NCI-H187 treated with DMSO at 0.1 percent for 48 hours (cell line): Measurements from ENCODE around the gene SLC1A3.
"Not testable (repeated sequence)": the region's sequence is repeated elsewhere in the genome, so short reads cannot be mapped to it uniquely, and the experiment has no call there.

Source experiments
- DNase-seq: peaks from one replicate; lab custom pipeline; 2025; lab: John Stamatoyannopoulos, UW

The SLC1A3 gene

GRCh38 chr5:36630201-36631145 lies 24.1 kb downstream of the SLC1A3 start:
- DNase-seq, result no peak

GRCh38 chr5:36631154-36631553 lies 24.7 kb downstream of the SLC1A3 start:
- no peak for DNase-seq

DNA sequence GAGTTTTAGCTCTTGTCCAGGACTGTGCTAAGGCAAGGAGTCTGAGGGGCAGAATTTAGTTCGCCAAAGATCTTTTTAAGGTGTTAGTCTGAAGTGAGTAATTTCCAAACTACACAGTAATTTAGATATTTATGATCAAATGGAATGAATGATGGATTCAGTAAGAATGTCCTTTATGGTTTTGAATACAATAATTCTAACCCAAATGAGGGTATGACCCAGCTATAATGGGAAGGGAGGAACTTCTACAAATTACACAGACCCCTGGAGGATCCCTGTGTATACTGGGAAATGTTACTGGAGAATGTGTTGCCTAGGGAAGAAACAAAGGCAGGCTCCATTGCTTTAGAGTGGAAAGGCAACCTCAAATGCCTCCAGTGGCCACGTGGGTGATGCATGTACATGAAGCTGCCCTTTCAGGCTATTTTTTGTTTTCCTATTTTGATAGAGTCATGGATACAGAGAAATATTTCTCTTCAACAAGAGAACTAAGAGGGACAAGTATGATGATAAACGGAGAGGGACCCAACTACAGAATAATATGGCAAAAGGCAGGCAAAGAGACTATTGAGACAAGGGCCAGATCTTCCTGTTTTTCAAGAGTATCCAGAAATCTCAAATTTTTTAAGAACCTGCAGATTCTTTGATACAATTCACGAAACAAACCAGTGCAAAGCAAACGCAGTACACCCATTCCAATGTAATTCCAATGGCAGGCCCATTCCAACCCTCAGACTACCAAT lies 25.4 kb downstream of the SLC1A3 start:
- no peak for DNase-seq

- no peak for DNase-seq
These were observed 25.9 kb downstream of the SLC1A3 start for GRCh38 chr5:36632363-36632664.

GRCh38 chr5:36635721-36636390 lies 29.4 kb downstream of the SLC1A3 start:
- no peak for DNase-seq

DNA sequence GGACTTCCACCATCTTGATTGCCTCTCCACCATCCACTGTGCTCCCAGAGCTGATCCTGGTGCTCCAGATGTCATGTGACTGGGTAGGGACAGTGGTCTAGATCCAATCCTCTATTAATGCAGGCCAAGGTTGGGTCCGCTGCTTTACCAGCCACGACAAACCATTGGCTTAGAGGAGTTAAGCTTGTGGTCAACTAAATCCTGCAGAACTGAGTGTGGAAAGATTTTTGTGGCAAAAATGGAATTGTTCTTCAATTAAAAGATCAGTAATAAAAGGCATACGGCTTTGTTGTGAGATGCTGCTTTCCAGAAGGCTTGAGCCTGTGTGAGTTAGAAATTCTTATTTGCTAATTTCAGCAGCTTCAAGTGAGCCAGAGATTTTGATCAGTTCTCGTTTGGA lies 30.7 kb downstream of the SLC1A3 start:
- DNase-seq, result no peak

GRCh38 chr5:36637516-36637915 lies 31.1 kb downstream of the SLC1A3 start:
- no peak for DNase-seq

DNA sequence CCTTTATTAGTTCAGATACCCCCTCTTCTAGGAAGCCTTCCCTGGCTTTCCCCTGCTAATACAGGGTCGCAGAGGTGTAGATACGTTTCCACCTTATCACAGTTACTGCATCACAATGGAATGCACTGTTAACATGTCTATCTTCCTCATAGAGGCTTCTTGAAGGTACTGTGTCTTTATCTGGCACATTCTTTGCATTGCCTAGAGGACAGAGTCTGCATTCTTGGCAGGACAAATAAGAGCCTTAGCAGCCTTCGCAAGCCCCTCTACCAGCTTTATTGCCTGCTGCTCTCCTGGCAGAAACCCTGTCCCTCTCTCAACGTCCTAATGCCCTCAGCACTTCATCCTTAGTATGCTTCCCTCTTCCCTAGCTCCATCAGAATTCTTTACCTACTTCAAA lies 31.6 kb downstream of the SLC1A3 start:
- no peak for DNase-seq

DNA sequence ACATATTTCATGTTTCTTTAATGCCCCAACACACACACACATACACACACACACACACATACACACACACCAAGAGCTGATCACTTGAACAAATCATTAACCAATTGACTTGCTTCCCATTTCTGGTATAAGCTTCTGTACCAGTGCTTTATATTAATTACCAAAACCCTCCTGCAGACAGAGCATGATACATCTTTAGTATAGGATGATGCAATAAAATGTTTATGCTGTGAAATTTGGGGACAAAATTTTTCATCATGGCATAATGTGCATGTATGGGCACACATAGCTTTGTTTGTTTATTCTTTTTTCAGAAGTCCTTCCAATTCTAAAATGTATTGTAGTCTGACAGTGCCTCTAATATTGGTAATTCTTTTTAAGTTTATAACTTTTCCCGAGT lies 34.5 kb downstream of the SLC1A3 start:
- DNase-seq, result no peak

DNA sequence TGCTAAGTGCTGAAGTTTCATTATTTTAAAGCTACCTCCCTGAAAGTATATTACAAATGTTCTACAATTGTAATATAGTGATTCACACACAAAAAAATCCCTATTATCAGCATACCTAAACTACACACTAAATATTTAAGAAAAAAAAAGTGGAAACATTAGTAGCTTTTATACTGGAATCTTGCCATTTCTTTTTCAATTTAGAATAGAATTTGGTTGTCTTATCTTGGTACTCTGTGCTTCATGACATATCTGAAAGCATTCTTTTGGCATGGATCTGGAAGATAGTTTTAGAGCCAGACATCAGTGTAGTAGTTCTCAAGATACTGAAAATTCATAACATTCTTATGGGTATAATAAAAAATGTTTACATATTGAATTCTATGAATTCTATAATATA lies 35.0 kb downstream of the SLC1A3 start:
- no peak for DNase-seq

GRCh38 chr5:36642089-36642488 lies 35.7 kb downstream of the SLC1A3 start:
- no peak for DNase-seq

DNA sequence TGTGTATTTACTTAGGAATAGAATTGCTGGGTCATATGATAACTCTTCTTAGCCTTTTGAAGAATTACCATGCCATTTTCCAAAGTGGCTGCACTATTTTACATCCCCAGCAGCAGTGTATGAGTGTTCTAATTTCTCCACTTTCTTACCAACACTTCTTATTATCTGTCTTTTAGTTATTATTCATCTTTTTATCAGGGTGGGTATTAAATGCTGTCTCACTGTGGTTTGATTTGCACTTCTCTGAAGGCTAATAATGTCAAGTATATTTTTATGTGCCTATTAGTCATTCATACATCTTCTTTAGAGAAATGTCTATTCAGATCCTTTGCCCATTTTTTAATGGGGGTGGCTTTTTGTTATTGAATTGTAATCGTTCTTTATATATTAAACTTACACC lies 36.8 kb downstream of the SLC1A3 start:
- DNase-seq, result no peak

DNA sequence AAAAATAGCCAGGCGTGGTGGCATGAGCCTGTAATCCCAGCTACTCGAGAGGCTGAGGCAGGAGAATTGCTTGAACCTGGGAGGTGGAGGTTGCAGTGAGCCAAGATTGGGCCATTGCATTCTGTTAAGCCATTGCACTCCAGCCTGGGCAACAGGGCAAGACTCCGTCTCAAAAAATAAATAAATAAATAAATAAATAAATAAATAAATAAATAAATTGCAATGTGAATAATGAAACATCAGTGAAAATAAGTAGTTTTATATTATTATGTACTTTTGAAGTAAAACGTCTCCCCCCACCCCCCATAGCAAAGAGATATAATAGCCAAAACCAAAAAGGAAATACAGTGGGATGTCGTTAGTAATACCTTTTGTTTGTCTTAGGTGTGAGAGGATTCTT lies 37.4 kb downstream of the SLC1A3 start:
- DNase-seq, result not testable (repeated sequence)

DNA sequence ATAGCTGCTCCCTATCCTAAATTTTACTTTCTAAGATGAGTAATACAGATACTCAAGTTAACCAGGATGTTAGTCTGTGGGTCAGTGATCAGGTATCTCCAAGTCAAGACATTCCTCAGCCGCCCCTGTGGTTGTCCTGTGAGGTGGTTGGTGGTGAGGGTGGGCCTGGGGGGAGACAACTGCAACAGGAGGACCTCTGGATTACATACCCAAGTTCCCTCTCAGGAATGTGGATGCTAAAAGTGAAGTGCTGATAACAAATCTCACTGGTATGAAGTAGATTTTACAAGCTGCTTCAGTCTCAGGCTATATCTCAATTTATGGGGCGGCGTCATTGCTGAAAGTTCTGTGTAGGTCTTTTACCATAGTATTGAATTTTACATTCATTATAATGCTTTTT lies 38.3 kb downstream of the SLC1A3 start:
- DNase-seq, result no peak

- no peak for DNase-seq
These were observed 39.7 kb downstream of the SLC1A3 start for GRCh38 chr5:36646100-36646499.

- DNase-seq, result no peak
These were observed 40.2 kb downstream of the SLC1A3 start for GRCh38 chr5:36646507-36647023.

DNA sequence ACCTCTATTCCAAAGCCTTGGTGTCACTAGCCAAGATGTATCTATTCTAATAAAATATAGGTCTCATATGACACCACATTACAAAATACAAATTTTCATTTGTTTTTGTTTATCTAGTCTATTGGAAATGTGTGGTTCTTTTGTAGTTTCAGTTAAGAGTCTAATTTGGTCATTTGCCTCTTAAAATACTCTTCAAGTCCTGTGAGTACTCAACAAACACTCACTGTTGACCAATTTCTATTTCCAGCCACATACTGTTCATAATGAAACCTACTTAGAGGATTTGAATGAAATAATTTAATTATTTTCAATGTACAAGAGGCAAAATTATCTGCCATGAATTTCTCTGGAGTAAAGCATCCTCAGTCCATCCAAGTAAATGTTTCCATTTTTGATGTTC lies 40.6 kb downstream of the SLC1A3 start:
- no peak for DNase-seq

GRCh38 chr5:36648426-36648825 lies 42.0 kb downstream of the SLC1A3 start:
- no peak for DNase-seq

GRCh38 chr5:36651761-36652685 lies 45.6 kb downstream of the SLC1A3 start:
- no peak for DNase-seq

- no peak for DNase-seq
These were observed 46.8 kb downstream of the SLC1A3 start for GRCh38 chr5:36653044-36653705.

- DNase-seq, result no peak
These were observed 48.2 kb downstream of the SLC1A3 start for GRCh38 chr5:36654564-36654963.
